Ovary (tissue), 9 donors: ENCODE measurements around the gene TRABD2B. TPM values are rescaled to one million over a fixed set of nuclear protein-coding genes. Genes with fewer than 3 reads are reported as not detected.

Experiments used
- DNase-seq, 5 donors: peaks; one replicate each; pipeline ENCODE4 v3.0.0-alpha.2; 2019 to 2020
- H3K27ac ChIP-seq, 2 donors: fragments of 200-600 bp; one replicate each; pipeline versions ENCODE4 v1.5.1 to v1.8.0; 2019 to 2022
- H3K27me3 ChIP-seq: fragments of 200-600 bp; one replicate; pipeline ENCODE4 v1.8.0; 2022
- H3K36me3 ChIP-seq: fragments of 200-600 bp; sonication (generic); one replicate; pipeline ENCODE4 v1.5.1; 2019
- H3K4me1 ChIP-seq: one replicate; pipeline ENCODE4 v1.8.1; 2013; ENCODE audit warnings: mild to moderate bottlenecking, moderate library complexity; ENCODE audit not compliant: insufficient read depth
- H3K4me3 ChIP-seq: fragments of 200-600 bp; sonication (generic); one replicate; pipeline ENCODE4 v1.5.1; 2017
- H3K9me3 ChIP-seq, 2 donors: fragments of 200-600 bp in 1 of 2; sonication (generic) in 1 of 2; one replicate each; pipeline versions ENCODE4 v1.5.1 to v1.8.1; 2013 to 2019; ENCODE audit warnings: mild to moderate bottlenecking in 1 of 2, moderate library complexity in 1 of 2
- EP300 ChIP-seq: sonication (generic); formaldehyde crosslinking; IDR thresholded peaks from one replicate; pipeline ENCODE4 v1.6.1; 2017; ENCODE audit warnings: antibody characterized with exemption
- POLR2A ChIP-seq: fragments of 450-650 bp; IDR thresholded peaks from one replicate; pipeline ENCODE4 v1.6.1; 2017; ENCODE audit warnings: antibody characterized with exemption, mild to moderate bottlenecking, moderate library complexity
- WGBS, 3 donors: extraction: QIAGEN DNeasy Blood & Tissue Kit in 1 of 3; methylation state at CpG; one replicate each; pipeline versions ENCODE4 v1.1.5 to v1.1.7; 2013 to 2017; 5-methylcytosine and 5-hydroxymethylcytosine counted together
- intact Hi-C, 4 donors: fragments of 100-400 bp; cut with DNase I; formaldehyde crosslinking; loops; one replicate each; pipeline versions ENCODE4 v1.11.0 to v1.15.1; 2022 to 2023
- polyA plus RNA-seq, 2 donors: library from polyadenylated mRNA; stranded (reverse); fragments of 200-250 nt in 1 of 2; fragments of 350-450 nt in 1 of 2; fragmentation: Illumina TruSeq in 1 of 2; extraction: RNeasy Lipid Tissue Mini Kit (QIAGEN cat#74804) in 1 of 2; gene quantifications; one replicate each; pipeline ENCODE4 v1.2.3, GENCODE V29; 2013 to 2014
- total RNA-seq, 7 donors: library from RNA; depleted of rRNA in 2 of 7; stranded (reverse); fragments of >200 nt in 2 of 7; fragmentation: NEBNext Ultra II Directional in 3 of 7; extraction: Animal tissue kit (Norgen Biotek cat#: 25700) in 3 of 7; gene quantifications; one replicate each; pipeline versions ENCODE4 v1.1.0 to v1.2.4, GENCODE V29; 2016 to 2023
- TF ChIP-seq, protein P1 (sequence below), 3 donors: fragments of 450-650 bp in 2 of 3; fragments of 200-600 bp in 1 of 3; IDR thresholded peaks; one replicate each; pipeline versions ENCODE4 v1.5.1 to v1.8.0; 2016 to 2022; ENCODE audit warnings: antibody characterized with exemption in 3 of 3, mild to moderate bottlenecking in 1 of 3
- donor health status: DM: no; HTN: no; CAD: no; lungs with moderate emphysema.
- donor health status: DM: no; HTN: no; CAD: no.
- donor health status: Bipolar disorder and iron deficiency.
- donor health status: DM: yes; HTN: yes; CAD: no.
- donor health status: DM: no; HTN: no; CAD: no.
- donor health status: DM: yes; HTN: yes; CAD: no.

Gene TRABD2B
- total and polyA plus RNA-seq, 9 donors = 0.18 to 1.6 (median 0.52) TPM

DNA sequence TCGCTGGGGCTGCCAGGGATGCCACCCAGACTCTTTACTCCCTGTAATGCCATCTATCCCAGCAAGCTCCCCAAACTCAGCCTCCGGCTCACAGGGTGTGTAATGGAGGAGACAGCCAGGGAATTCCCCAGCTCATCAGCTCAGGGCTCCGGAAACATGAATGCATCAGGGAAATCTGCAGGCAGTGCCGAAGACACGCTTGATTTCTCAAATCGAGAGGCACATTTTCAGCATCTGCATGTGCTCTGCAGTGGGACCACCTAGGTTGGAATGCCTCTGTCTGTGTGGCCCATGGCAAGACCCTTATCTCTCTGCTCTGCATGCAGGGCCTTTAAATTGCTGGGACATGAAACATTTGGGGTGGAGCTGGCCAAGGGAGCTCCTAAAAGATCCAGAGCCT lies 170.1 kb downstream of the TRABD2B start:
- Histone ChIP-seq H3K36me3 (no peaks in the 10 kb centered on the region), H3K27ac (no peak overlapping the region), H3K9me3 (no peaks in the 10 kb centered on the region), H3K4me3 (no peak overlapping the region), H3K27me3 (no peaks in the 10 kb centered on the region), H3K4me1 (peaks cover 3% of the 10 kb centered on the region)
- 38 to 61% (median 49%) methylated on average over 6 of the region's 6 CpGs for WGBS, 3 donors
- intact Hi-C loops = no loop called here
- TF ChIP-seq, protein P1, sequence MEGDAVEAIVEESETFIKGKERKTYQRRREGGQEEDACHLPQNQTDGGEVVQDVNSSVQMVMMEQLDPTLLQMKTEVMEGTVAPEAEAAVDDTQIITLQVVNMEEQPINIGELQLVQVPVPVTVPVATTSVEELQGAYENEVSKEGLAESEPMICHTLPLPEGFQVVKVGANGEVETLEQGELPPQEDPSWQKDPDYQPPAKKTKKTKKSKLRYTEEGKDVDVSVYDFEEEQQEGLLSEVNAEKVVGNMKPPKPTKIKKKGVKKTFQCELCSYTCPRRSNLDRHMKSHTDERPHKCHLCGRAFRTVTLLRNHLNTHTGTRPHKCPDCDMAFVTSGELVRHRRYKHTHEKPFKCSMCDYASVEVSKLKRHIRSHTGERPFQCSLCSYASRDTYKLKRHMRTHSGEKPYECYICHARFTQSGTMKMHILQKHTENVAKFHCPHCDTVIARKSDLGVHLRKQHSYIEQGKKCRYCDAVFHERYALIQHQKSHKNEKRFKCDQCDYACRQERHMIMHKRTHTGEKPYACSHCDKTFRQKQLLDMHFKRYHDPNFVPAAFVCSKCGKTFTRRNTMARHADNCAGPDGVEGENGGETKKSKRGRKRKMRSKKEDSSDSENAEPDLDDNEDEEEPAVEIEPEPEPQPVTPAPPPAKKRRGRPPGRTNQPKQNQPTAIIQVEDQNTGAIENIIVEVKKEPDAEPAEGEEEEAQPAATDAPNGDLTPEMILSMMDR (IDR thresholded peaks at IDR 0.05) = no peak
- no peak for TF ChIP-seq POLR2A
- TF ChIP-seq EP300 = no peak
- no peak for DNase-seq

DNA sequence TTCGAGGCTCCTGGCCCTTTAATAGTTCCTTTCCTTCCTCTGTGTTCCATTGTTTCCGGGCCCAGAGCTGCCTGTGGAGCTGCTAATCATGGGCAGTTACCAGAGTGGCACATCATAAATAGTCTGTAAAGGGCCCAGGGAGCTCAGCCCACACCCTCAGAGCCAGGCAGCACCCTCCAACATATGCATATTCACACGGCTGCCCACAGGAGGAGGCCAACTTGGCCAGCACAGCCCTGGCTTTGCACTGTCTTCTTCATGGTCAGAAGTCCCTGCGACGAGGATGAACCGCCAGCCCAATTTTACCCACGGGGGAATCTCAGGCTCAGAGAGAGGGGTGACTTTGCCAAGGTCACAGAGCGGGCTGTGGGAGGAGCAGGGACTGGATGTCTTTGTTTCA lies 172.5 kb downstream of the TRABD2B start:
- Histone ChIP-seq H3K4me1 (no peaks in the 10 kb centered on the region), H3K9me3 (no peaks in the 10 kb centered on the region), H3K27ac (no peak overlapping the region), H3K27me3 (no peaks in the 10 kb centered on the region), H3K4me3 (no peak overlapping the region), H3K36me3 (no peaks in the 10 kb centered on the region)
- intact Hi-C loops = no loop called here
- no peak for TF ChIP-seq POLR2A
- TF ChIP-seq EP300 = no peak
- TF ChIP-seq, protein P1 (IDR thresholded peaks at IDR 0.05) = no peak
- no peak for DNase-seq
- WGBS, 3 donors = 69 to 85% (median 74%) methylated on average over 8 of the region's 8 CpGs

DNA sequence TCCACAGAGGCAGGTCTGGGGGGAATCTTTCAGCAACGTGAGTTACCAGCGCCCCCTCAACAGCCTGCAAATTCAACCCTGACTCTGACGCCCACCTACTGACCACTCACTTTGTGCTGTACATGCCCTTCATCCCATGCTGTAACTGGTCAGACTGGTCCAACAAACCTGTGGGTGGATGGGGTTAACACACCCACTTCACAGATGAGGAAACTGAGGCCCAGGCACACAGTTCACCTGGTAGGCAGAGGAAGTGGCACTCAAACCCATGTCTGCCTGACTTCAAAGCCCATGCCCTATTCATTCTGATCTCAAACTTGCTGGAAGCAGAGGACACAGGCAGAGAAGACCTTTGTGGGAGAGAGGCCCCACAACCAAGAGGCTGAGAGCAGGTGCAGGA lies 172.9 kb downstream of the TRABD2B start:
- no peak overlapping the region for H3K27ac ChIP-seq
- intact Hi-C loops = no loop called here
- no peaks in the 10 kb centered on the region for H3K9me3 ChIP-seq
- no peak overlapping the region for H3K4me3 ChIP-seq
- H3K4me1 ChIP-seq = no peaks in the 10 kb centered on the region
- H3K27me3 ChIP-seq = no peaks in the 10 kb centered on the region
- 87 to 92% (median 91%) methylated on average over 3 of the region's 3 CpGs for WGBS, 3 donors
- TF ChIP-seq, protein P1 (IDR thresholded peaks at IDR 0.05) = no peak
- no peak for DNase-seq
- no peaks in the 10 kb centered on the region for H3K36me3 ChIP-seq

DNA sequence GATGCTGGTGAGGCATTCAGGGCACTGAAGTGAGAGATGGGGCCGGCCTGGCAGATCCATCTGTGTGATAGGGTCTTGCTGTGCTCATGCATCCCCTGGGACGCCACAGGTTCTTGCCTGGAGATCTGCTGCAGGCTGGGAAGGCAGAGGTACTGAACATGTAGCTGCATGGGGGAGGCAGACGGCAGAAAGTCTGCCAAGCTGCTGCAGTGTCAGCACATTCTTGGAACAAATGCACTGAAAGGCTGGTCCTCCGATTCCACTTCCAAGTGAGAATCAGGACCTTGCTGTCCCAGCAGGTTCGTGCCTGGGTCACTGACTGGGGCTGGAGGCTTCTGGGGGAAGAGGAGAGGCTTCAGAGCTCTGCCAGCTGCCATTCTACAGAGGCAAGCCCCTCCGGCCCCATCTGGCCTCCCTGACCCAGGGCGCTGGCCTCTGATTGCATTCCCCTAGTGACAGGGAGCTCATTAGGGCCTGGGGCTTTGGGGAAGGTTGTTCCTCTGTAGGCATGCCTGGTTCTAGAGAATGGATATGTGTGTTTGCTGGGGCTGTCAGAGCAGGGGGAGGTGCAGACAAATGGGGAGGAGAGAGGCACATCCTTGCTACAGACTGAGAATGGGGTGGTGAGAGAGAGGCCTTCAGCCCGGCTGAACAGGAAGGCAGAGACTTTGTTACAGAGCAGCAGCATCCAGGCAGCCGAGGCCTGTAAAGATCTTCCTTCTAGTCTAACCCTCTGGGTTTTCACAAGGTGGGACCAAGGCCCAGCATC lies 174.0 kb downstream of the TRABD2B start:
- Histone ChIP-seq H3K27me3 (no peaks in the 10 kb centered on the region), H3K4me1 (no peaks in the 10 kb centered on the region), H3K4me3 (no peak overlapping the region), H3K36me3 (no peaks in the 10 kb centered on the region), H3K27ac (no peak overlapping the region), H3K9me3 (no peaks in the 10 kb centered on the region)
- no peak for DNase-seq
- no peak for TF ChIP-seq POLR2A
- no peak for TF ChIP-seq EP300
- TF ChIP-seq, protein P1 (IDR thresholded peaks at IDR 0.05) = no peak
- 52 to 56% (median 54%) methylated on average over 9 of the region's 9 CpGs for WGBS, 3 donors
- intact Hi-C loops = no loop called here
